Panc1 (cell line): ENCODE measurements around the gene PCDH15.

Source experiments
- TCF7L2 ChIP-seq: IDR thresholded peaks from 2 replicates; pipeline ENCODE4 v1.6.1; 2011; ENCODE audit warnings: mild to moderate bottlenecking, low read depth, low read length, inconsistent platforms
- TF ChIP-seq, protein P1 (sequence below): fragments of 450-650 bp; IDR thresholded peaks from 2 replicates; pipeline ENCODE4 v1.5.1; 2017; ENCODE audit warnings: mild to moderate bottlenecking

DNA sequence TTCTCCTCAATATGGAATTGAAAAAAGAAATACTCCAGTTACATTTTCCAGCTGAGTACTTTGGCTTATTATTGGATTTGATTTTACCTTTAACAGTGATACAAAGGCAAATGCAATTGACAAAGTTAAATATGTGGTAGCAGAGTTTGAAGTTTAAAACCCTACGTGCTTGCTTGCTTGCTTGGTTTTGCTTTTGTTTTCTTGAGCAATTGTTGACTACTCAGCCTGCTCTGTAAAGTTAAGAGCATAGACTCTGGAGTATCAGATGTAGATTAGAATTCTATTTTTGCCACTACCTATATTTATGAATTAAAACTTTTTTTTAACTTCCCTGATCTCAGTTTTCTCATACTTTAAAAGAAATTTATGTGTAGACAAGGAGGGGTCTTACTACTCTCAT, 51.4 kb downstream of the PCDH15 start:
- TF ChIP-seq, protein P1, sequence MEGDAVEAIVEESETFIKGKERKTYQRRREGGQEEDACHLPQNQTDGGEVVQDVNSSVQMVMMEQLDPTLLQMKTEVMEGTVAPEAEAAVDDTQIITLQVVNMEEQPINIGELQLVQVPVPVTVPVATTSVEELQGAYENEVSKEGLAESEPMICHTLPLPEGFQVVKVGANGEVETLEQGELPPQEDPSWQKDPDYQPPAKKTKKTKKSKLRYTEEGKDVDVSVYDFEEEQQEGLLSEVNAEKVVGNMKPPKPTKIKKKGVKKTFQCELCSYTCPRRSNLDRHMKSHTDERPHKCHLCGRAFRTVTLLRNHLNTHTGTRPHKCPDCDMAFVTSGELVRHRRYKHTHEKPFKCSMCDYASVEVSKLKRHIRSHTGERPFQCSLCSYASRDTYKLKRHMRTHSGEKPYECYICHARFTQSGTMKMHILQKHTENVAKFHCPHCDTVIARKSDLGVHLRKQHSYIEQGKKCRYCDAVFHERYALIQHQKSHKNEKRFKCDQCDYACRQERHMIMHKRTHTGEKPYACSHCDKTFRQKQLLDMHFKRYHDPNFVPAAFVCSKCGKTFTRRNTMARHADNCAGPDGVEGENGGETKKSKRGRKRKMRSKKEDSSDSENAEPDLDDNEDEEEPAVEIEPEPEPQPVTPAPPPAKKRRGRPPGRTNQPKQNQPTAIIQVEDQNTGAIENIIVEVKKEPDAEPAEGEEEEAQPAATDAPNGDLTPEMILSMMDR: no peak
- no peak for TF ChIP-seq TCF7L2
